HG02938 (cell line): ENCODE measurements around the gene ATP4B.
"Not testable (repeated sequence)": the region's sequence is repeated elsewhere in the genome, so short reads cannot be mapped to it uniquely, and the experiment has no call there.

ENCODE experiments used
- ATAC-seq: cut with Tn5 transposase; IDR thresholded peaks from one replicate; pipeline ENCODE4 v1.9.1; 2021; ENCODE audit warnings: mild to moderate bottlenecking, moderate library complexity; ENCODE audit not compliant: unreplicated experiment

Gene ATP4B

GRCh38 chr13:113627136-113627535, 30.9 kb downstream of the ATP4B start:
- no peak for ATAC-seq

GRCh38 chr13:113625965-113626721, 31.9 kb downstream of the ATP4B start:
- ATAC-seq, result no peak

GRCh38 chr13:113624640-113625304, 33.2 kb downstream of the ATP4B start:
- ATAC-seq, result not testable (repeated sequence)

- ATAC-seq, result no peak
Measured at GRCh38 chr13:113624235-113624587, 33.8 kb downstream of the ATP4B start.

- ATAC-seq, result no peak
Measured at GRCh38 chr13:113623491-113624234, 34.3 kb downstream of the ATP4B start.

GRCh38 chr13:113622791-113623490, 35.1 kb downstream of the ATP4B start:
- no peak for ATAC-seq

GRCh38 chr13:113621986-113622550, 35.9 kb downstream of the ATP4B start:
- not testable (repeated sequence) for ATAC-seq

GRCh38 chr13:113621498-113621897, 36.5 kb downstream of the ATP4B start:
- ATAC-seq, result not testable (repeated sequence)

GRCh38 chr13:113621046-113621445, 37.0 kb downstream of the ATP4B start:
- ATAC-seq, result no peak

- no peak for ATAC-seq
Measured at GRCh38 chr13:113620036-113620796, 37.8 kb downstream of the ATP4B start.

DNA sequence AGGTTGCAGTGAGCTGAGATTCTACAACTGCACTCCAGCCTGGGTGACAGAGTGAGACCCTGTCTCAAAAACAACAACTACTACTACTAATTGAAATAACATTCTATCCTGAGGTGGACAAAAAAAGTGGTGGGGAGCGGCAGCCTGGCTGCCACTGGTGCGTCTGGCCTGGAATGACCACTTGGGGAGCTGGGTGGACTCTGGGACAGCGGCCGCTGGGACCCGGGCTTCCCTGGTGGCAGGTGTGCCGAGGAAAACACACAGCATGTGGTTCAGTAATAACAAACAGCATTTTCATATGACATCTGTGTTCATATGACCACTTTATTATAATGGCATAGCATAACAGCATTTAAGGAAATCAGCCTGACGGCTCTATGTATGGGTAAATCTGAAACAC, 39.5 kb downstream of the ATP4B start:
- ATAC-seq, result no peak

DNA sequence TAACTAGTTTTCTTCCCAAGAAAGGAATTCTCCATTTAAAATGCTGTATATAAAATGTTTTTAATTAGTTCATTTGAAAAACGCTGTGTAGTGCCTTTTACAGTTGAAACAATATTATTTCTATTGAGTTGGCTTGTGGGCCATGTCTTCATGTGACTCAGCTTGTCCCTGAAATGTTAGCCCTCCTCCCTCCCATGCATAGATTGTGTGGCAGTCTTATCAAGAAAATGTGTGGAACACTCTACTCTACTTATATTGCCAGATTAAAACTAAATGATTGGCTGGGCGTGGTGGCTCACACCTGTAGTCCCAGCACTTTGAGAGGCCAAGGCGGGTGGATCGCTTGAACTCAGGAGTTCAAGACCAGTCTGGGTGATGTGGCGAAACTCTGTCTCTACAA, 40.0 kb downstream of the ATP4B start:
- ATAC-seq, result no peak

- no peak for ATAC-seq
Measured at GRCh38 chr13:113616991-113617749, 40.8 kb downstream of the ATP4B start.

GRCh38 chr13:113616281-113616906, 41.6 kb downstream of the ATP4B start:
- ATAC-seq, result no peak

- ATAC-seq, result no peak
Measured at GRCh38 chr13:113613789-113614379, 44.1 kb downstream of the ATP4B start.

DNA sequence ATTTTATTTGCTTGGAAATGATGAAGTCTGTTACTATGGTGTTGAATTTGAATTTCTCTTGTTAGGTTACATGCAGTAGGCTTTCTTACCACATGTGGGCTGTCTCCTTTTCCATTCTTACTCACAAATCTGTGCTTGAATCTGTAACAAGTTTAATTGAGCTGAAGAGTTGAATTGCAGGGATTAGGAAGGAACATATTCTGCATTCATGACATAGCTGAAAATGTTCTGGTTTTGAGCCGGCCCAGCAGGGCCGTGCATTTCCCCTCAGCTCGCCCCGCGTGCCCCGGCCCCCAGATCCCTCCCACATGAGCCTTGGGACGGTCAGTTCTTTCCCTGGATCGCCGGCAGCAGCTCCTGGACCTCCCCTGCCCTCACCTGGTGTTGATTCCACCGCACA, 45.4 kb downstream of the ATP4B start:
- ATAC-seq, result no peak

DNA sequence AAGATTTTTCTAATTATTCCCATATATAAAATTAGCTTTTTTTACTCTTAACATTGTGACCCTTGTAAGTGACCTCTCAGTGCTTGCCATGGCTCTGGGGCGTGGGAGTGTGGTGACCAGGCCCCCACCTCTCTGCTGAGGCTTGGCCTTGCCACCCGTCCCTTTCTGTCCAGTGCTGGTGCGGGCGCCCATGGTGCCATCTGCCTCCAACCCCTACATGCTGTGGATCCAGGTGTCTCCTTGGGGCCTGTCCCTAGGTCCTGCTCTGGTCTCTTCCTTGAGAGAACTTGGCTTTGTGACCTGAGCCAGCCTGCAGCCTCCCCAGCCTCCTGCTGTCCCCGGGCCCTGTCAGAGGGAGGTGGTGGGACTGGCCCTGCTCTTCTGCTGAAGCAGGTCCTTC, 46.0 kb downstream of the ATP4B start:
- ATAC-seq, result no peak

DNA sequence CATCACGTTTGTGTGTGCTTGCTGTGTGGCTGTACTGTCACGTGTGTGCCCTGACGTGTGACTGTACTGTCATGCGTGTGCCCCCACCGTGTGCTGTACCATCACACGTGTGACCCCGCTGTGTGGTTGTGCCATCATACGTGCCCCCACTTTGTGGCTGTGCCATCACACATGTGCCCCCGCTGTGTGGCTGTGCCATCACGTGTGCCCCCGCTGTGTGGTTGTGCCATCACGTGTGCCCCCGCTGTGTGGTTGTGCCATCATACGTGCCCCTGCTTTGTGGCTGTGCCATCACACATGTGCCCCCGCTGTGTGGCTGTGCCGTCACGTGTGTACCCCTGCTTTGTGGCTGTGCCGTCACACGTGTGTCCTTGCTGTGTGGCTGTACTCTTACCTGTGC, 47.7 kb downstream of the ATP4B start:
- no peak for ATAC-seq

DNA sequence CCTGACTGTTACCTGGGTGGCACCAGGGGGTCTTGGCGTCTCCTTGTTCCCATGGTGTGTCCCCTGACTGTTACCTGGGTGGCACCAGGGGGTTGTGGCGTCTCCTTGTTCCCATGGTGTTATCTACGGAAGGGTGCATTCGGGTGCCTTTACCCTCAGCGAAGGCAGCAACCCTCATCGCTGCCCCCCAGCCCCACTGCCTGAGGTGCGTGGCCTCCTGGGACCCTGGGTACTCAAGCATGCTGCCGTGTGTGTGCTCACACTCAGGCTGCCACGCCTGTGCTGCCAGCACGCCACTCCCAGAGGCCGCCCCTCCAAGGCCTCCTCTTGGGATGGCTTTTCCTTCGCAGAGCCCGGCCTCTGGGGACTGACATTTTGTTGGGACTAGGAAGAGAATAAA, 48.4 kb downstream of the ATP4B start:
- ATAC-seq, result no peak
